Ishikawa (cell line): ENCODE measurements around the gene MXRA8.

Source experiments
- CEBPB ChIP-seq: IDR thresholded peaks from 2 replicates; pipeline ENCODE4 v1.6.1; 2012
- CREB1 ChIP-seq: IDR thresholded peaks from 2 replicates; pipeline ENCODE4 v1.6.1; 2012; ENCODE audit warnings: low read depth
- EGR1 ChIP-seq: IDR thresholded peaks from 2 replicates; pipeline ENCODE4 v1.6.1; 2012
- EP300 ChIP-seq: IDR thresholded peaks from 2 replicates; pipeline ENCODE4 v1.6.1; 2012; ENCODE audit warnings: borderline replicate concordance
- FOXM1 ChIP-seq: IDR thresholded peaks from 2 replicates; pipeline ENCODE4 v1.6.1; 2012; ENCODE audit warnings: low read depth, borderline replicate concordance
- NFIC ChIP-seq: IDR thresholded peaks from 2 replicates; pipeline ENCODE4 v1.6.1; 2012
- RAD21 ChIP-seq: IDR thresholded peaks from 2 replicates; pipeline ENCODE4 v1.6.1; 2012; ENCODE audit warnings: low read depth
- TAF1 ChIP-seq: IDR thresholded peaks from 2 replicates; pipeline ENCODE4 v1.6.1; 2012; ENCODE audit warnings: low read depth, mild to moderate bottlenecking
- TCF12 ChIP-seq: IDR thresholded peaks from 2 replicates; pipeline ENCODE4 v1.6.1; 2012; ENCODE audit warnings: low read depth
- TEAD4 ChIP-seq: IDR thresholded peaks from 2 replicates; pipeline ENCODE4 v1.6.1; 2012
- YY1 ChIP-seq: IDR thresholded peaks from 2 replicates; pipeline ENCODE4 v1.6.1; 2012; ENCODE audit warnings: low read depth
- ZBTB7A ChIP-seq: IDR thresholded peaks from 2 replicates; pipeline ENCODE4 v1.6.1; 2012; ENCODE audit warnings: low read depth
- TF ChIP-seq, protein P1 (sequence below): IDR thresholded peaks from 2 replicates; pipeline ENCODE4 v1.6.1; 2012; ENCODE audit warnings: low read depth, mild to moderate bottlenecking
- TF ChIP-seq, protein P2 (sequence below): IDR thresholded peaks from 2 replicates; pipeline ENCODE4 v1.6.1; 2012
- TF ChIP-seq, protein P3 (sequence below): IDR thresholded peaks from 2 replicates; pipeline ENCODE4 v1.6.1; 2012

Gene MXRA8

DNA sequence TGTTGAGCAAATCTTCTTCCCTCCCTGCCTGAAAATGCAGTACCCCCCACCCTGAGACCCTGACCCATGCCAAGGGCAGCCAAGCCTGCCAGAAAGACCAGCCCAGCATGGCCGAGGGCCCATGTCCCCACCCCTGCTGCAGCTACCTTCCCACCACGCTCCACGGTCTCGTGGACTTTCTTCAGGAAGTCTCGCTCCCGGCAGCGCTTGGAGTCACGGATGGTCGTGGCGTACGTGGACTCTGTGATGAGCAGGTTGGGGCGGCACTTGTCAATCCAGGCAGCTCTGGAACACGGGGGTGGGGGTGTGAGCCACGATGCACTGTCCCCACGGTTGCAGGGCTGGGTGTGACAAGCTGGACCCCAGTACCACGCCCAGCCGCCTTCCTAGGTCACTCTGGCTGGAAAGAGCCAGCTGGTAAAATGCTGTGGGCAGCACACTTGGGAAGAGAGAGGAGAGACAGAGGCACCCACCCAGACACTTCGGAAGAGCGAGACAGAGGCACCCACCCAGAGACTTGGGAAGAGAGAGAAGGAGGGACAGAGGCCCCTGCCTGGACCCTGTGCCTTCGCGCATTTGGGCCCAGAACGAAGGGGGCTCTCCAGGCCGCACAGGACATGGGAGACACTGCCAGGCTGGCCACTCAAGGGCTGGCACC lies 43.5 kb downstream of the MXRA8 start:
- TF ChIP-seq EGR1 = no peak
- TF ChIP-seq, protein P1, sequence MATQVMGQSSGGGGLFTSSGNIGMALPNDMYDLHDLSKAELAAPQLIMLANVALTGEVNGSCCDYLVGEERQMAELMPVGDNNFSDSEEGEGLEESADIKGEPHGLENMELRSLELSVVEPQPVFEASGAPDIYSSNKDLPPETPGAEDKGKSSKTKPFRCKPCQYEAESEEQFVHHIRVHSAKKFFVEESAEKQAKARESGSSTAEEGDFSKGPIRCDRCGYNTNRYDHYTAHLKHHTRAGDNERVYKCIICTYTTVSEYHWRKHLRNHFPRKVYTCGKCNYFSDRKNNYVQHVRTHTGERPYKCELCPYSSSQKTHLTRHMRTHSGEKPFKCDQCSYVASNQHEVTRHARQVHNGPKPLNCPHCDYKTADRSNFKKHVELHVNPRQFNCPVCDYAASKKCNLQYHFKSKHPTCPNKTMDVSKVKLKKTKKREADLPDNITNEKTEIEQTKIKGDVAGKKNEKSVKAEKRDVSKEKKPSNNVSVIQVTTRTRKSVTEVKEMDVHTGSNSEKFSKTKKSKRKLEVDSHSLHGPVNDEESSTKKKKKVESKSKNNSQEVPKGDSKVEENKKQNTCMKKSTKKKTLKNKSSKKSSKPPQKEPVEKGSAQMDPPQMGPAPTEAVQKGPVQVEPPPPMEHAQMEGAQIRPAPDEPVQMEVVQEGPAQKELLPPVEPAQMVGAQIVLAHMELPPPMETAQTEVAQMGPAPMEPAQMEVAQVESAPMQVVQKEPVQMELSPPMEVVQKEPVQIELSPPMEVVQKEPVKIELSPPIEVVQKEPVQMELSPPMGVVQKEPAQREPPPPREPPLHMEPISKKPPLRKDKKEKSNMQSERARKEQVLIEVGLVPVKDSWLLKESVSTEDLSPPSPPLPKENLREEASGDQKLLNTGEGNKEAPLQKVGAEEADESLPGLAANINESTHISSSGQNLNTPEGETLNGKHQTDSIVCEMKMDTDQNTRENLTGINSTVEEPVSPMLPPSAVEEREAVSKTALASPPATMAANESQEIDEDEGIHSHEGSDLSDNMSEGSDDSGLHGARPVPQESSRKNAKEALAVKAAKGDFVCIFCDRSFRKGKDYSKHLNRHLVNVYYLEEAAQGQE = no peak
- no peak for TF ChIP-seq ZBTB7A
- no peak for TF ChIP-seq NFIC
- TF ChIP-seq EP300 = no peak
- TF ChIP-seq, protein P2, sequence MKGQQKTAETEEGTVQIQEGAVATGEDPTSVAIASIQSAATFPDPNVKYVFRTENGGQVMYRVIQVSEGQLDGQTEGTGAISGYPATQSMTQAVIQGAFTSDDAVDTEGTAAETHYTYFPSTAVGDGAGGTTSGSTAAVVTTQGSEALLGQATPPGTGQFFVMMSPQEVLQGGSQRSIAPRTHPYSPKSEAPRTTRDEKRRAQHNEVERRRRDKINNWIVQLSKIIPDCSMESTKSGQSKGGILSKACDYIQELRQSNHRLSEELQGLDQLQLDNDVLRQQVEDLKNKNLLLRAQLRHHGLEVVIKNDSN = no peak
- TF ChIP-seq, protein P3, sequence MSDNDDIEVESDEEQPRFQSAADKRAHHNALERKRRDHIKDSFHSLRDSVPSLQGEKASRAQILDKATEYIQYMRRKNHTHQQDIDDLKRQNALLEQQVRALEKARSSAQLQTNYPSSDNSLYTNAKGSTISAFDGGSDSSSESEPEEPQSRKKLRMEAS = no peak
- no peak for TF ChIP-seq TEAD4
- no peak for TF ChIP-seq RAD21
- no peak for TF ChIP-seq TCF12
- no peak for TF ChIP-seq FOXM1

DNA sequence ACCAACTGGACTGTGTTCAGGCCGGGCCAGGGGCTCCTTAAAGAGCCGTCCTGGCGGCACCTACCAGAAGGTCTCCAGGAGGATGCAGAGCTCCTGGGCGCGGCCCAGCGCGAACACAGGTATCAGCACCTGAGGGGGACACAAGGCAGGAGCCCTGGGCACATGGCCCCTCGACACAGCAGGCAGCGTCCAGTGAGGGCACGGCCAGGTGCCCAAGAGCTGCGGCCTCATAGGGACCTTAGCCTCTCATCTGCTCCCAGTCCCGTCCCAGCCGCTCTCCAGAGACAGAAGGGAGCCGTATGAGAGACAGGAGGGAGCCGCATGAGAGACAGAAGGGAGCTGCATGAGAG lies 44.1 kb downstream of the MXRA8 start:
- no peak for TF ChIP-seq TEAD4
- no peak for TF ChIP-seq TCF12
- TF ChIP-seq RAD21 = no peak
- TF ChIP-seq CEBPB = no peak
- no peak for TF ChIP-seq ZBTB7A
- no peak for TF ChIP-seq CREB1
- TF ChIP-seq, protein P3 = no peak
- no peak for TF ChIP-seq EGR1
- TF ChIP-seq EP300 = no peak
- TF ChIP-seq TAF1 = no peak
- TF ChIP-seq NFIC = no peak
- TF ChIP-seq, protein P1 = no peak
- no peak for TF ChIP-seq YY1
- TF ChIP-seq, protein P2 = no peak
- no peak for TF ChIP-seq FOXM1

DNA sequence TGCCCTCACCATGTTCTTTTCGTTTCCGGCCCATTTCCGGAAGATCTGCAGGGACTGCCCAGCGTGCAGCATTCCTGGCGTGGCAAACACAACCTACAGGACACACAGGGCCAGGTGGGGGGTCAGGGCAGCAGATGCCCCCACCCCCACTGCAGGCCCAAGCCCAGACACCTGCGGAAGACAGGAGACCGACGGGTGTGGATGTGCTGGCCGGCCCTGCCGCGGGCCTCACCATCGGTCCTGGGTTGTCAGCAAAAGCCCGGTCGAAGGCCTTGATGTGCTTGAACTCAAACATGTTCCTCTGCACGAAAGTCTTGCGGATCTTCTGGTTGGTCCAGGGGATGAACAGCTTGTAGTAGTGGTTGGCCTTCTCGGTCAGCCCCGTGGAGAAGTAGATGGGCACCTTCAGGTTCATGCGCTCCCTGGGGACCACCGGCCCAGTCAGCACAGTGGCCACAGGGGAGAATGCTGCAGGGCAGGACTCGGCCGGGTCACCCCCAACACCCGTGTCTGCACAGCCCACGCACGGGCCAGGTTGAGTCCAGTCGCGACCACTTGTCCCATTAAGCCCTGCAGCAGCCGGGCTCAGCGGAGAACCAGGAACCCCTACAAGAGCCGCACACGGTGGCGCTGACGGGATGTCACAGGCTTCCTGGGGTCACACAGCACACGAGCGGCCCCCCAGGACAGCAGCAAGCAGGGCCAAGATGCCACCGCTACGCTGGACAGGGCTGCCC lies 44.7 kb downstream of the MXRA8 start:
- no peak for TF ChIP-seq CREB1
- no peak for TF ChIP-seq NFIC
- no peak for TF ChIP-seq YY1
- no peak for TF ChIP-seq CEBPB
- TF ChIP-seq TAF1 = no peak
- TF ChIP-seq ZBTB7A = no peak
- TF ChIP-seq TEAD4 = no peak
- no peak for TF ChIP-seq RAD21

DNA sequence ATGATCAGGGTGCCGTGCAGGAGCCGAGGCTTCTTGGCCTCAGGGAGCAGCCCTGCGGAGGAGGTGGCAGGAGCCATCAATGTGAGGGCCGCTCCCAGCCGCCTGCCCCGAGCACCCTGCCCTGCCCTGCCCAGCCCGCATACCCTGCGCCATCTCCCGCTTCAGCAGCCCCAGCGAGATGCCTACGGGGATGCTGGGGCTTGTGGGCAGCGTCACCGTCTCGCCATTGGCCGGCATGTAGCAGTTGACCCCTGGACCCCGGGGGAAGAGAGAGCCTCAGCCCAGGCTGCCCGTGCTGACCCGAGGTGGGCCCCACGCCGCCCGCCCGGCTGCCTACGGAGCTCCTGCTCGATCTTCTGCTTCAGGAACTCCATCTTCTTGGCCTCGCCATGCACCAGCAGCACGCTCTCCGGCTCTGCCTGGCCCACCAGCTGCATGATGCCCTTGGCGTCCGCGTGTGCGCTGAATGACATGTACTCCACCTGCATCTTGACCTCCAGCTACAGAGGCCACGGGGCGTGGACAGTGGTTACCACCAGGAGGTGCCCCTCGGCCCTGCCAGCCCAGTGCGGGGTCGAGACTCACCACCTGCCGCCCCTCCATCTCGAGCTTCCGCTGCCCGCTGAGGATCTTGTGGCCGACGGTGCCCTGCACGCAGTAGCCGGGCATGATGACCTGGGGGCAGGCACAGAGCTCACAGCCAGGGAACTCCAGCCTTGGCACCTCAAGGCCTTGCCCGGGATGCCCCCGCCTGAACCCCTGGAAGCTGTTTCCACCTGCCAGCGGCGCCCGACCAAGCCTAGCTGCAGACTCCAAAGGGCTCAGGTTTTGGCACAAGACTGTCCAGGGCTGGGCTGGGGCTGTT lies 45.7 kb downstream of the MXRA8 start:
- TF ChIP-seq FOXM1 (no peak), TCF12 (no peak), NFIC (no peak), CEBPB (no peak), YY1 (no peak), EP300 (no peak), CREB1 (no peak), EGR1 (no peak), TEAD4 (no peak), RAD21 (no peak), TAF1 (no peak)
- TF ChIP-seq, protein P2 = no peak
- TF ChIP-seq, protein P1 = no peak
- TF ChIP-seq, protein P3 = no peak
